NCI-H524 (cell line): ENCODE data around the gene CXCL11.
"Not testable (repeated sequence)": the region's sequence is repeated elsewhere in the genome, so short reads cannot be mapped to it uniquely, and the experiment has no call there.

Experiments used
- DNase-seq, 2 experiments: peaks; one replicate each; lab custom pipeline; 2025; lab: John Stamatoyannopoulos, UW

Gene CXCL11

GRCh38 chr4:76042241-76042998, 6.5 kb upstream of the CXCL11 start:
- not testable (repeated sequence) for DNase-seq

GRCh38 chr4:76036855-76037254, 985 bp upstream of the CXCL11 start:
- no peak for DNase-seq

- peak; percentile 48 to 75 for DNase-seq
These were observed 729 bp downstream of the CXCL11 start for GRCh38 chr4:76035141-76035540.

DNA sequence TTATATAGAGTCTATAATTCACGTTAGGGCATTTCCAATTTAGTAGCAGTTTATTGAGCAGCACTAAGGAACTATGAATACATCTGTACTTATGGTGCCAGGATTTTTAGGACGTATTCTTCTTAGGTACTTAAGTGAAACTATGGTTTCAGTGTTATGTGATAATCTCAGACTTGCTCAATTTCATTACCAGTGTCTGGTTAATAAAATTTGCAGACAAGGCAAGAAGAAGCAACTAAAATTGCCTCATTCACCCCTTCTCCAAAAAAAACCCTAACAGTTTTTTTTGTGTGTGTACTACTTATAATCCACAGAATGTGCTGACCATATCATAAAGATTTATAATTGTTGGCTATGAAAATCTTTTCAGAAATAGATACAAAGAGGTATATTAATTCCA, 6.6 kb downstream of the CXCL11 start:
- no peak for DNase-seq

- DNase-seq: no peak
These were observed 7.5 kb downstream of the CXCL11 start for GRCh38 chr4:76028350-76028765.

DNA sequence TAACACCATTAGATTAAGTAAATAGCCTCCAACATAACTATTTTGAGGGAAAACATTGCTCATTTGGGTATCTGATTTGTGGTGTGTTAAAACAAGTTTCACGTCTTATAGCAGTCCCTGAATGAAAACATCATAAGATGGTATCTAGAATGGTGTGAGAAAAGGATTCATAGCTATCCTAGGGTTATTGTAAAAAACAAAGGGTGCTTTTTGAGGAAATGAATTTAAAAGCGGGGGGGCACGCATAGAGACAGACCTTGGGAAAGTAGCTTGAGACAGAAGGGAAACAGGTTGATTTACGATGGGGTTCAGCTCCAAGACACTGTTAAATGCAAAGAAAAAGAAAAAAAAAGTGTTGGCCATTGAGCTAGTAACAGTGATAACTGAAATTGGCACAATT, 11.8 kb downstream of the CXCL11 start:
- DNase-seq: no peak

GRCh38 chr4:76023389-76023788, 12.5 kb downstream of the CXCL11 start, which contains the start of gene CXCL10:
Gene CXCL10 (minus strand): TSS chr4:76023497. CDS start chr4:76023431, 66 bp downstream.
- no peak for DNase-seq

GRCh38 chr4:76022677-76023076, 13.2 kb downstream of the CXCL11 start:
- DNase-seq: no peak

DNA sequence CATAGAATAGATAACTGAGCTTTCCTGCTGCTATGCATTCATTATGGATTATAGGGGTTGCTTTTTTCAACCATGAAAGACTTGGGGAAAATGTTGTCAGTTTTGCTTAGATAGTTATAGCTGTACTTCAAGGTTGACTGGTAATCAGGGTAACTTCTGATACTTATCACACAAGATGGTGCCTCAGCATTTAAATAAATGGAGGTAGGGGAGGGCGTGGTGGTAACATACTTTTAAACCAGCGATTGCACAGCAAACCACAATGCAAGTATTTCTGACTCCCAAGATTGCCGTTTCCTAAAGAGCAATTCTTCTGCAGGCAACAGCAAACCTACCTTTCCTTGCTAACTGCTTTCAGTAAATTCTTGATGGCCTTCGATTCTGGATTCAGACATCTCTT, 13.8 kb downstream of the CXCL11 start:
- no peak for DNase-seq

DNA sequence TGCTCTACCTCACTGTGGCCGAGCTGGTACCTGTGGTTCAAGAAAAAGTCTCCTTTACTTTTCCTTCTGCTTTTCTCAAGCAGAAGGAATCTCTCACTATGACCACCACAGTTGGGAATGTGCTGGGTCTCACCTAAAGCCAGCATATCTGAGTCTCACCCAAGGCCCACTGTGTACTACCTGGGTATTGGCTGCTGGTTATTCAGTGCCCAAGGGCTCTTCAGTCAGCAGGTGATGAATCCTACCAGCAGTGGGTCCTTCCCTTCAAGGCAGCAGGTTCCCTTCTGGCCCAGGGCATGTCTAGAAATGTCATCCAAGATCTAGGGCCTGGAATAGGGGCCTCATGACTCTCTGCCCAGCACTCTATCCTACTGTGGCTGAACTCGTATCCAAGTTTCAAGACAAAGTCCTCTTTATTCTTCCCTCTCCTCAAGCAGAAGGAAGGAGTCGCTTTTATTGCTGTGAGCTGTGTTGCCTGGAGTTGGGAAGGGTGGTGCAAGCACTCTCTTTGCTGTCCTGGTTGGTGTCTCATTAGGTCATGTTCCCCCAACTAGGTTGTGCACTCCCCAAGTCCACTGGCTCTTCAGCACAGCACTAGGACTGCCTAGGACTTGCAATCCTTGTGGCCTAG, 18.7 kb downstream of the CXCL11 start:
- no peak for DNase-seq

DNA sequence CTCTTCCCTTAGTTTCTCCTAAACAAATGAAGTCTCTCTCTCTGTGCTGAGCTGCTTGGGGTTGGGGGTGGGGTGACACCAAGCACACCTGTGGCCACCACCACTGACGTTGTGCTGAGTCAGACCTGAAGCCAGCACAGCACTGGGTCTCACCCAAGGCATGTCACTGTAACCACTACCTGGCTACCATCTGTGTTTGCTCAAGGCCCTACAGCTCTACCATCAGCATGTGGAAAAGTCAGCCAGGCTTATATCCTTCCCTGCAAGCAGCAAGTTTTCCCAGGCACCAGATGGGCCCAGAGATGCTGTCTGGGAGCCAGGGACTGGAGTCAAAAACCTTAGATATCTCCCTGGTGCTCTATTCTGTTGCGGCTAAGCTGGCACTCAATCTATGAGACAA, 19.5 kb downstream of the CXCL11 start:
- DNase-seq: no peak

DNA sequence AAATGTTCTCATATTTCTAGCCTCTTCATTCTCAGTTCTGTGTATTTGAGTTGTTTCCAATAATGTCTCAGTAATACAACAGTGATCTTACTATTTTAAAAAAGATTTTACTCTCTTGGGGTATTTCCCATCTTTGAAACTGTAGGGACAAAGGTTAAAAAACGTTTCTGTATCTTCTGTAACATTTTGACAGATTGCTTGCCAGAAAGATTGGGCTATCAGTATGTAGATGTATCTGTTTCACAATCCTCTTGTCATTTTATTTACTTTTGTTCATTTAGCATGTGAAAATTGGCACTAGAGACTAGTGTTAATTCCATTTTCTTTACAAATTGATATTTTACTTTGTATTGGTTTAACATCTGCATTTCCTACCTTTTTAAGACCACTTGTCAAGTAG, 22.3 kb downstream of the CXCL11 start:
- no peak for DNase-seq

DNA sequence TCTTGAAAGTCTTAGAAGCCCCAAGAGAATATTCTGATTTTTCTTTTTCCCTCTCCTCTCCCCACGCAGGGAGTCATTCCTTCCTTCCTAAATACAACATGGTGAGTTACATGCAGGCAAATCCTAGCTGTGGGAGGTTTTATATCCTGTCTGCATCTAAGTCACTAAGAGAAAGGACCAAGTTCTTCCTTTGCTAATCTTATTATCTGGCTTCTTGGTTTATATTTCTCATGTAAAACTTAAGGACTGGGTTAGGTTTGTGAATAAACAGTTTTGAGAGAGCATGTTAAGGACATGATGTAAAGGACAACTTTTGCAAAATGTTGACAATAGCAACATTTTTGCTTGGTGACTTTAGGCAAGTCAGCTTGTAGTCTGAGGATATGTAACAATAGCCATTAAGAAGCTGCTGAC, 23.5 kb downstream of the CXCL11 start:
- DNase-seq: no peak

DNA sequence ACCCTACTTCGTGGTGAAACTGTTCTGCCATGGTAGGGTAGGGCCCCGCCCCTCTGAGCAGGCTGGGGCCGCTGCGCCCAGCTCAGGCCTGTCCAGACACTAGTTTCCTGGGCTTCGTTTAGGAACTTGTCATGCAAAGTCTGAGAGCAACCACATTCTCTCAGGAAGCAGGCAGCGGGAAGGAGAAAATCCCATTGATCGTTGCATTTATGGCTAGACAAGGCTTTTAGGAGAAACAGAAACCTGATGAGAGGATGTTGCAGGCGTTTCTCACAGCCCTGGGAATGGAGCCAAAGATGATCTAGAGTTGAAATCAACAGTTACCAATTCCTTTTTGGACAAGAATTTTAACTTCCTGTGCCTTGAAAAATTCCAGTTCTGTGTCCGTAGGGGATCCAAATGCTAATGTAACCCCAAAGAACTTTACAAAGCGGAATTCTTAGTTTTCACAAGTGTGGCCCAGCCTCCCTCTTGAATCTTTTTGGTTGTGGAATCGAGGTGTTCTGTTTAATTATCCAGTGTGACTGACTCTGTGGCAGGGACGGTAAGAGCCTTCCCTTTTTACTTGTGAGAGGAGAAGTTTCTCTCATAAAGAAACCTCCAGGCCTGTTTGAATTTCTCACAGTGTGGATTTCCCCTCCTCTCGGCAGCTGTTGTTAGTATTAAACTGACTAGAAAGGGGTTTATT, 24.0 kb downstream of the CXCL11 start:
- DNase-seq: no peak

GRCh38 chr4:76011018-76011670, 24.7 kb downstream of the CXCL11 start:
- no peak for DNase-seq

DNA sequence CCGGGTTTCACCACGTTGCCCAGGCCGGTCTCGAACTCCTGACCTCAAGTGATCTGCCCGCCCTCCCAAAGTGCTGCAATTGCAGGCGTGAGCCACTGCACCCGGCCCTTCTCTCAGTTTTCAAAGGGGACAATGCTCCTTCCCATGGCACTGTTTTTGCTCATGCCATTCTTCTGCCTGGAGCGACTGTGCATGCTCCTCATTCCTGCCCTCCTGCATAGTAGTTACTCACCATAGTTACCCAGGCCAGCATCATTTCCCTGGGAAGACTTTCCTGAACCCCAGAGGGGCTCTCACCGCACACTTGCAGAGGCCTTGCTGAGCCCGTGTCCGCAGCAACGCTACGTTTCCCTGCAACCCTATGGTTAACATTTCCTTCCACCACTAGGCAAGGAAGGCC, 25.3 kb downstream of the CXCL11 start:
- no peak for DNase-seq

DNA sequence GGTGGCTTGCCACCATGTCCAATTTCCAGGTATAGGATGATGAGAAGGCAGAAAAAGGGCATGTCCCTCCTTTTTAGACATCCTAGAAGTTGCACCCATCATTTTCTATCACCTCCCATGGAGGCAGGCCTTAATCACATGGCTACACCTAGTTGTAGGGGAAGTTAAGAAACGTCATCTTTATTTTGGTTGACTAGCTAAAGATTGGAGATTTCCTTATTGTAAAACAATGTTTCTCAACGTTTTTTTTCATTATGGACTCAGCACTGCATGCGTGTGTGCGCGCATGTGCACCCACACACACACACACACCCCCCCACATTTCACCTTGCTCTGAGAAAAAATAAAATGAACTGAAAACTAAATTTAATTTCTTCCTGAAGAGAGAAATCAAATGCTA, 26.6 kb downstream of the CXCL11 start:
- no peak for DNase-seq

DNA sequence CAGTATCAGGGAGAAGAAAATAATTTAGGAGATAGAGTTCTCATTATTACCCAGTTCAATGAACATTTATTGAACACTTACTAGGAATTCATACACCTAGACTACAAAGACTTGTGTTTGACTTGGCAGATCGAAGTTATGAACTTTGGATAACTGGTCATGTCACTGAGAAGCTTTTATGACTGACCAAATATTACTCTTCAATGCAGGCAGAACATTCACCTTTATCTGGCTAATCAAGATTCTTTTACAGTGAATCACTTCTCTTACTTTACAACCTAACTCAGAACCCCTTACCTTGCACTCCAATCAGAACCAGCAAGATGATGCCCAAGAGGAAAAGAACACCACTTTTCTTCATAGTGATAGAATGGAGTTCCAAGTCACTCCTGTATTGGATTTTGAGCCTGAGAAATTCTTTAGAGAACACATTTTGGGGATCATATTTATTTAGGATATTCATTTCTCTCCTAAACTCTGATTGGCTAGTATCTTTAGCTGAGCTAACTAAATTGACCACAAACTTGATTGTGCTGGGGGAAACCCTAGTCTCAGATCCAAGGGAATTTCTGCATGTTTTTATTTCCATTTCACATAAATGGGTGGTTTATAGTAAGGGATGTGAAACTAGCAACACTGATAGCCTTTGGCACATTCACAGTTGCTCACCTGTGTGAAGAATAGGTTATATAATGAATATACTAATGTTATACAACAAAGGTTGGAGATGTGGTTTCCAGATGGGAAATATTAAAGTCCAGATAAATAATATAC, 28.6 kb downstream of the CXCL11 start, which contains the start of gene CXCL9:
TSS of gene CXCL9 (minus strand) at position 421 of the 774 bp plus-strand sequence. CDS start at position 361, 60 bp downstream.
- no peak for DNase-seq

DNA sequence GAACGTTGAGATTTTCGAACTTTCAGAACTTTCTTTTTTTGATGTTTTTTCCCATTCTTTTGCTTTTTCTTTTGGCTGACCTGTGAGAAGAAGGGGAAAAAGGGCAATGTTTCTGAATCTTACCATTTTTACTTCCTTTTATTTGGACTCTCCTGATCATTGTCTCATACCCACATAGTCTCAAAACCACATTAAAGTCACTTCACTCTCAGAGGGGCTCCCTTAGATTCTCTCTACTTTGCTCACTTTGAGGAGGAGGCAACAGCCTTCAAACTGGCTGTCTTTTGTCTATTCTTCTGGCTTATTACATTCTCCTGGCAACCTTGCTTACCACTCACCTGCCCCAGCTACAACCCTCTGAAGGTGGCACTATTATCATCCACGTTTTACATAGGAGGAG, 32.2 kb downstream of the CXCL11 start:
- no peak for DNase-seq

DNA sequence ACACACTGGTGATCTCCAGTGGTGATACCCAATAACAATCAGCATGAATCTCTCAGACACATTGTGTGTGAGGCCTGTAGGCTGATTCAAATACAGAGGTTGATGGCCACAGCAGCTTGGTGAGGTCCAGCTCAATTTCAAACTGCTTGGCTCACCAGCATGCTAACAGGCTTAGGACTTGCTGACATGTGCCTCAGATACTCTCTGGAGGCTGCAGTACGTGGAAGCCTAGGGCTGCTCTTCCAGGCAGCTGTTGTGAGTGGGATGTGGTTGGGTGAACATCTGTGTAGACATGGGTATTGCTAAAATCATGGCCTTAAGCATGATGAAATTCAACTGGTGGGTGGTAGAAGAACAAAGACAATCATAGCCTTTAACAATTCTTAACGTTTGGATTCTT, 32.8 kb downstream of the CXCL11 start:
- no peak for DNase-seq

DNA sequence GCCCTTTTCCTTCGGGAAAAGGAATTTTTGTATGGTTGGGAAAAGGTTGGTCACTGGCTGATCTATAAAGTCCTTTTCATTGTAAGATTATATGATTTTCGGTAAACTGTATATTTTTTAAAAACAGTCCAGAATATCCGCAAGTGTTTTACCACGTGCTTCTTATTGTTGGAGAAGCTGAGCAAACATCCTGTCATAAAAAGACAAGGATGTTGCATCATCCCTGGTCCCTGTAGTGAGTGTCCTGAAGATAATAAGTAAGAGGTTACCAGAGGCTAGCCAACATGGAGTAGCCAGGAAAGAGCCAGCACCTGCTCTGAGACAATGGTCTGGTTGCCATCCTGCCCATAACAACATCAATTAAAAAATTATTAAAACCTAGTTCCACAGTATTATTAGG, 33.7 kb downstream of the CXCL11 start:
- DNase-seq: no peak

- DNase-seq: no peak
These were observed 34.2 kb downstream of the CXCL11 start for GRCh38 chr4:76001700-76002099.
